Pancreas (tissue), 10 donors: Measurements from ENCODE around the gene DUSP28. TPM values are rescaled to one million over a fixed set of nuclear protein-coding genes. Genes with fewer than 3 reads are reported as not detected.

Source experiments
- ATAC-seq, 4 donors: fragments of 200-7000 bp; cut with Tn5 transposase; one replicate each; pipeline versions ENCODE4 v1.8.0 to v1.9.1; 2020; ENCODE audit warnings: mild to moderate bottlenecking in 4 of 4, moderate library complexity in 4 of 4
- DNase-seq, 6 donors: peaks; one replicate each; pipeline ENCODE4 v3.0.0-alpha.2; 2020
- FAIRE-seq: peaks from 2 replicates; lab custom pipeline; 2012; peaks lifted over from hg19 to GRCh38; lab: Jason Lieb, UNC
- H3K27ac ChIP-seq, 4 donors: fragments of 200-600 bp; sonication (generic); 1 replicate in 3 of 4; 2 replicates in 1 of 4; pipeline versions ENCODE4 v1.5.0 to v1.8.0; 2020
- H3K27me3 ChIP-seq, 4 donors: fragments of 200-600 bp; one replicate each; pipeline ENCODE4 v1.8.0; 2021
- H3K36me3 ChIP-seq, 3 donors: fragments of 200-600 bp; sonication (generic) in 1 of 3; one replicate each; pipeline versions ENCODE4 v1.5.0 to v1.8.0; 2020 to 2021
- H3K4me1 ChIP-seq, 3 donors: fragments of 200-600 bp; one replicate each; pipeline ENCODE4 v1.8.0; 2021
- H3K4me3 ChIP-seq, 4 donors: fragments of 200-600 bp; sonication (generic) in 2 of 4; one replicate each; pipeline versions ENCODE4 v1.5.0 to v1.8.0; 2020 to 2021
- H3K9me3 ChIP-seq, 4 donors: fragments of 200-600 bp; one replicate each; pipeline ENCODE4 v1.8.0; 2021
- WGBS, 2 donors: extraction: QIAGEN DNeasy Blood & Tissue Kit; methylation state at CpG; one replicate each; pipeline ENCODE4 v1.1.7; 2013; 5-methylcytosine and 5-hydroxymethylcytosine counted together
- intact Hi-C, 3 donors: fragments of 100-400 bp; cut with DNase I; formaldehyde crosslinking; loops; one replicate each; pipeline versions ENCODE4 v1.11.1 to v1.14.2; 2022
- polyA plus RNA-seq, 2 donors: library from polyadenylated mRNA; stranded (reverse); fragments of 200-250 nt; gene quantifications; one replicate each; pipeline ENCODE4 v1.2.3, GENCODE V29; 2013
- total RNA-seq, 6 donors: library from RNA; stranded (reverse); fragmentation: NEBNext Ultra II Directional in 4 of 6; extraction: Animal tissue kit (Norgen Biotek cat#: 25700) in 4 of 6; gene quantifications; one replicate each; pipeline versions ENCODE4 v1.2.1 to v1.2.4, GENCODE V29; 2021 to 2023
- TF ChIP-seq, protein P1 (sequence below), 4 donors: fragments of 200-600 bp; sonication (generic) in 3 of 4; IDR thresholded peaks; one replicate each; pipeline versions ENCODE4 v1.5.0 to v1.8.0; 2021; ENCODE audit warnings: antibody characterized with exemption in 4 of 4
- donor health status: healthy with polysubstance abuse.
- donor health status: DM: no; HTN: no; CAD: no; lungs with moderate emphysema.
- donor health status: DM: no; HTN: no; CAD: no.
- donor health status: control.
- donor health status: control.
- donor health status: Bipolar disorder and iron deficiency.
- donor health status: DM: yes; HTN: yes; CAD: no.
- donor health status: DM: no; HTN: no; CAD: no.
- donor health status: DM: no; HTN: no; CAD: no.
- donor health status: DM: yes; HTN: yes; CAD: no.

The DUSP28 gene
- total and polyA plus RNA-seq, 8 donors: 1.6 to 5.0 (median 2.7) TPM

GRCh38 chr2:240589375-240589774 is 29.2 kb downstream of the DUSP28 start:
- 81 to 85% methylated on average over 14 of the region's 14 CpGs for WGBS, 2 donors
- FAIRE-seq: no peak
- TF ChIP-seq, protein P1, sequence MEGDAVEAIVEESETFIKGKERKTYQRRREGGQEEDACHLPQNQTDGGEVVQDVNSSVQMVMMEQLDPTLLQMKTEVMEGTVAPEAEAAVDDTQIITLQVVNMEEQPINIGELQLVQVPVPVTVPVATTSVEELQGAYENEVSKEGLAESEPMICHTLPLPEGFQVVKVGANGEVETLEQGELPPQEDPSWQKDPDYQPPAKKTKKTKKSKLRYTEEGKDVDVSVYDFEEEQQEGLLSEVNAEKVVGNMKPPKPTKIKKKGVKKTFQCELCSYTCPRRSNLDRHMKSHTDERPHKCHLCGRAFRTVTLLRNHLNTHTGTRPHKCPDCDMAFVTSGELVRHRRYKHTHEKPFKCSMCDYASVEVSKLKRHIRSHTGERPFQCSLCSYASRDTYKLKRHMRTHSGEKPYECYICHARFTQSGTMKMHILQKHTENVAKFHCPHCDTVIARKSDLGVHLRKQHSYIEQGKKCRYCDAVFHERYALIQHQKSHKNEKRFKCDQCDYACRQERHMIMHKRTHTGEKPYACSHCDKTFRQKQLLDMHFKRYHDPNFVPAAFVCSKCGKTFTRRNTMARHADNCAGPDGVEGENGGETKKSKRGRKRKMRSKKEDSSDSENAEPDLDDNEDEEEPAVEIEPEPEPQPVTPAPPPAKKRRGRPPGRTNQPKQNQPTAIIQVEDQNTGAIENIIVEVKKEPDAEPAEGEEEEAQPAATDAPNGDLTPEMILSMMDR (IDR thresholded peaks at IDR 0.05): no peak
- no peak overlapping the region for H3K27ac ChIP-seq
- ATAC-seq: no peak
- H3K4me3 ChIP-seq: no peak overlapping the region
- H3K9me3 ChIP-seq: no peaks in the 10 kb centered on the region
- intact Hi-C loops: no loop called here
- peaks cover 0 to 21% (median 0%) of the 10 kb centered on the region in 3 donors for H3K36me3 ChIP-seq
- H3K27me3 ChIP-seq: no peaks in the 10 kb centered on the region
- peaks cover 10 to 23% (median 13%) of the 10 kb centered on the region in 3 donors for H3K4me1 ChIP-seq
- DNase-seq: peak in 1 of 6 donors; percentile 31

- peaks cover 4 to 18% (median 13%) of the 10 kb centered on the region in 3 donors for H3K4me1 ChIP-seq
- TF ChIP-seq, protein P1 (IDR thresholded peaks at IDR 0.05): no peak
- intact Hi-C loops: no loop called here
- H3K27ac ChIP-seq: no peak overlapping the region
- DNase-seq (peak in 1 of 6 donors; percentile 35), ATAC-seq (no peak), FAIRE-seq (no peak)
- H3K4me3 ChIP-seq: no peak overlapping the region
- H3K27me3 ChIP-seq: no peaks in the 10 kb centered on the region
- H3K9me3 ChIP-seq: no peaks in the 10 kb centered on the region
- H3K36me3 ChIP-seq: peaks cover 0 to 21% (median 0%) of the 10 kb centered on the region in 3 donors
- 77 to 82% methylated on average over 16 of the region's 16 CpGs for WGBS, 2 donors
These were observed 29.8 kb downstream of the DUSP28 start for GRCh38 chr2:240589850-240590525.

DNA sequence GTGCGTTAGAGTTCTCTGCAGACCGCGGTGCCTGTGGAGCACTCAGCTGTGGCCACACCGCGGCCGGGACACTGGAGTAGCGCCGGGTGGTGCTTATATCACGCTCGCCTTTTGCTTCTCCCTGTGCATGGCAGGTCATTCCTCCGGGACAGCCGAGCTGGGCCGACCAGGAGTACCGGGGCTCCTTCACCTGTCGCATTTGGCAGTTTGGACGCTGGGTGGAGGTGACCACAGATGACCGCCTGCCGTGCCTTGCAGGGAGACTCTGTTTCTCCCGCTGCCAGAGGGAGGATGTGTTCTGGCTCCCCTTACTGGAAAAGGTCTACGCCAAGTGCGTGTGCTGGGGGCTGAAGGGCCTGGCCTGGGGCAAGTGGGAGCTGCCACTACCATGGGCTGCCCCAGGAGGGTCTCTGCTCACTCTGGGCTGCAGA is 30.5 kb downstream of the DUSP28 start:
- peaks cover 0 to 12% (median 9%) of the 10 kb centered on the region in 3 donors for H3K4me1 ChIP-seq
- no peaks in the 10 kb centered on the region for H3K9me3 ChIP-seq
- FAIRE-seq: no peak
- intact Hi-C loops: no loop called here
- DNase-seq: peak in 2 of 6 donors; percentile 21 to 49
- peaks cover 0 to 21% (median 0%) of the 10 kb centered on the region in 3 donors for H3K36me3 ChIP-seq
- H3K27me3 ChIP-seq: no peaks in the 10 kb centered on the region
- ATAC-seq: no peak
- TF ChIP-seq, protein P1 (IDR thresholded peaks at IDR 0.05): no peak
- H3K27ac ChIP-seq: no peak overlapping the region
- H3K4me3 ChIP-seq: no peak overlapping the region
- 93 to 94% methylated on average over 21 of the region's 21 CpGs for WGBS, 2 donors

- ATAC-seq: no peak
- Histone ChIP-seq H3K4me1 (peaks cover 0 to 12% (median 9%) of the 10 kb centered on the region in 3 donors), H3K27me3 (no peaks in the 10 kb centered on the region), H3K36me3 (peaks cover 0 to 21% (median 0%) of the 10 kb centered on the region in 3 donors), H3K9me3 (no peaks in the 10 kb centered on the region), H3K4me3 (no peak overlapping the region), H3K27ac (no peak overlapping the region)
- intact Hi-C loops: no loop called here
- FAIRE-seq: no peak
- TF ChIP-seq, protein P1 (IDR thresholded peaks at IDR 0.05): no peak
- DNase-seq: peak in 1 of 6 donors; percentile 17
- WGBS, 2 donors: 84 to 86% methylated on average over 6 of the region's 6 CpGs
These were observed 31.1 kb downstream of the DUSP28 start for GRCh38 chr2:240591226-240591625.

DNA sequence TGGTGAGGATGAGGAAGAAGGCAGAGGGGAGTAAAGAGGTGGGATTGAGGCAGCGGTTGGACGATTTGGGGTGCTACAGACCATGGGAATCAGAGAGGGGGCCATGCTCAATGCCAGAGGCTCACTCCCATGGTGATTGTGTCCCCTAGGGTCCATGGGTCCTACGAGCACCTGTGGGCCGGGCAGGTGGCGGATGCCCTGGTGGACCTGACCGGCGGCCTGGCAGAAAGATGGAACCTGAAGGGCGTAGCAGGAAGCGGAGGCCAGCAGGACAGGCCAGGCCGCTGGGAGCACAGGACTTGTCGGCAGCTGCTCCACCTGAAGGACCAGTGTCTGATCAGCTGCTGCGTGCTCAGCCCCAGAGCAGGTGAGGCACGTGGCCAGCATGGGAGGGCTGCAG is 31.6 kb downstream of the DUSP28 start:
- DNase-seq (peak in 2 of 6 donors; percentile 47 to 56), FAIRE-seq (no peak), ATAC-seq (no peak)
- Histone ChIP-seq H3K27me3 (no peaks in the 10 kb centered on the region), H3K36me3 (peaks cover 0 to 21% (median 0%) of the 10 kb centered on the region in 3 donors), H3K27ac (no peak overlapping the region), H3K9me3 (no peaks in the 10 kb centered on the region), H3K4me1 (peaks cover 0 to 12% (median 9%) of the 10 kb centered on the region in 3 donors), H3K4me3 (no peak overlapping the region)
- intact Hi-C loops: no loop called here
- 92 to 93% methylated on average over 13 of the region's 13 CpGs for whole genome bisulfite sequencing, 2 donors
- TF ChIP-seq, protein P1 (IDR thresholded peaks at IDR 0.05): no peak
